Epithelial cell of esophagus (primary cell): Measurements from ENCODE around the gene KIF5A.
"Not testable (repeated sequence)": the region's sequence is repeated elsewhere in the genome, so short reads cannot be mapped to it uniquely, and the experiment has no call there.

Experiments used
- DNase-seq: peaks from one replicate; pipeline ENCODE4 v3.0.0; 2010; ENCODE audit warnings: low read depth
- H3K4me3 ChIP-seq: 2 replicates; pipeline ENCODE4 v1.5.1; 2011; ENCODE audit warnings: mild to moderate bottlenecking, low read length, control low read depth
- TF ChIP-seq, protein P1 (sequence below): IDR thresholded peaks from 2 replicates; pipeline ENCODE4 v1.5.1; 2011; ENCODE audit warnings: low read depth, mild to moderate bottlenecking, low read length, control low read depth, inconsistent platforms; ENCODE audit not compliant: insufficient read depth; ENCODE audit errors: missing control alignments

Gene KIF5A

DNA sequence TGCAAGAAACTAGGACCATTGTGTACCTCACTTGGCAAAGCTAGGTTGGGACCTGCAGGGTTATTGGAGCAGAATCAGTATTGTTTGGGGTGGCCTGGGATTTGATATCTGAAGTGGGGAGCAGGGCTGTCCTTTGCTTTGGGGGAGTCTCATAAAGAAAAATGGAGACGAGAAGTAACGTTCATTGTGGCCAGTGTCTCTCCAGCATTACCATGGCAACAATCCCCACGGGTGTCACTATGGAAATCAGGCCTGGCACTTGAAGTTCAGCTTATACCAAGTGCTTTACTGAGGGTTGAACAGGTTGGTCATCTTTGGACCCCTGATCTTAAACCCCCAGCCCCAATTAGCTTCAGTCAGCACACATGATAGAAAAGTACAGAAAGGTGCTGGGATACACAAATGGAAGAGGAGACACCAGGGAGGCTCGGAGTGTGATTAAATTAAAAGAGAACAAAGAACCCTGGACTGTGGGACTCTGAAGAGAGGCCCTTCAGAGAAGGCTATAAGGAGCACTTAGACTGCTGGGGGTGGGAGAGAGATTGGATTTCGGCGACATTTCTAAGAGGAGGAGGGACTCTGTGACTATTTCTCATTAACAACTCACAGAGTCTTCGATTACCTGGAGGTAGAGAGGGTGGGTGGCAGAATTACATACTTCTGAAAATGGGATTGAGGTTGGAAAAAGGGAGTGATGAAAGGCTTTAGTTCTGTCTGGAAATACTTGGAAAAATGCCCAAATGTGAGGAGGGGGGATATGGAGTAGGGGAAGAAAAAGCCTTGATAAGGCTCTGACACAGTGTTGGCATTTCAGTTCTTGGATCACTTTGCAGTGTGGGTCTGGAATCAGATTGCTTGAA, 3.7 kb downstream of the KIF5A start:
- TF ChIP-seq, protein P1, sequence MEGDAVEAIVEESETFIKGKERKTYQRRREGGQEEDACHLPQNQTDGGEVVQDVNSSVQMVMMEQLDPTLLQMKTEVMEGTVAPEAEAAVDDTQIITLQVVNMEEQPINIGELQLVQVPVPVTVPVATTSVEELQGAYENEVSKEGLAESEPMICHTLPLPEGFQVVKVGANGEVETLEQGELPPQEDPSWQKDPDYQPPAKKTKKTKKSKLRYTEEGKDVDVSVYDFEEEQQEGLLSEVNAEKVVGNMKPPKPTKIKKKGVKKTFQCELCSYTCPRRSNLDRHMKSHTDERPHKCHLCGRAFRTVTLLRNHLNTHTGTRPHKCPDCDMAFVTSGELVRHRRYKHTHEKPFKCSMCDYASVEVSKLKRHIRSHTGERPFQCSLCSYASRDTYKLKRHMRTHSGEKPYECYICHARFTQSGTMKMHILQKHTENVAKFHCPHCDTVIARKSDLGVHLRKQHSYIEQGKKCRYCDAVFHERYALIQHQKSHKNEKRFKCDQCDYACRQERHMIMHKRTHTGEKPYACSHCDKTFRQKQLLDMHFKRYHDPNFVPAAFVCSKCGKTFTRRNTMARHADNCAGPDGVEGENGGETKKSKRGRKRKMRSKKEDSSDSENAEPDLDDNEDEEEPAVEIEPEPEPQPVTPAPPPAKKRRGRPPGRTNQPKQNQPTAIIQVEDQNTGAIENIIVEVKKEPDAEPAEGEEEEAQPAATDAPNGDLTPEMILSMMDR, result no peak
- H3K4me3 ChIP-seq, result no peak overlapping the region
- DNase-seq, result no peak

DNA sequence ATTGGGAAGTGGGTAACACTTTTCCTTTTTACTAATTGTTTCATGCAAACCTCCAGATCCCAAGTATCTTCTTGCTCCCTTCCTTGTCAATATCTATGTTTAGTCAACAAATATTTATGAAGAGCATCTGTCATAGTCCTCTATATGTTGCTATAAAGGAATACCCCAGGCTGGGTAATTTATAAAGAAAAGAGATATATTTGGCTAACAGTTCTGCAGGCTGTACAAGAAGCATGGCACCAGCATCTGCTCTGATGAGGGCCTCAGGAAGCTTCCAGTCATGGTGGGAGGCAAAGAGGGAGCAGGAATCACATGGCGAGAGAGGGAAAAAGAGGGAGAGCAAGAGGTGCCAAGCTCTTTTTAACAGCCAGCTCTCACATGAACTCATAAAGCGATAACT, 4.6 kb downstream of the KIF5A start:
- no peak overlapping the region for H3K4me3 ChIP-seq
- TF ChIP-seq, protein P1, result no peak
- DNase-seq, result no peak

DNA sequence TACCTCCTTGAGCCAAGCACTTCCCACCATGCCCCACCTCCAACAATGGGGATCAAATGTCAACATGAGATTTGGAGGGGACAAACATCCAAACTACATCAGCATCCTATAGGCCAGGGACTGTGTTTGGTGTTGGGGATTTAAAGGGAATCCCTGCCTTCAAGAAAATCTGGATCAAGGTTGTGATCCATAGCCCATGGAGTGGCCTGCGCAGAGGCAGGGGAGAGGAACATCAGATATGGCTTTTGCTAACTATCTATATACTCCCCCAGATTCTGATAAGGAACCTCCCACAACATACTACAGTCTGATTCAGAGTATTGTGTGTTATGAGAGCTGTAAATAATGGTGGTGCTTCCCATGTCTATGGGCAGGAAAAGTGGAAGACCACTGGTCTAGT, 5.1 kb downstream of the KIF5A start:
- H3K4me3 ChIP-seq, result no peak overlapping the region
- TF ChIP-seq, protein P1, result no peak
- DNase-seq, result no peak

DNA sequence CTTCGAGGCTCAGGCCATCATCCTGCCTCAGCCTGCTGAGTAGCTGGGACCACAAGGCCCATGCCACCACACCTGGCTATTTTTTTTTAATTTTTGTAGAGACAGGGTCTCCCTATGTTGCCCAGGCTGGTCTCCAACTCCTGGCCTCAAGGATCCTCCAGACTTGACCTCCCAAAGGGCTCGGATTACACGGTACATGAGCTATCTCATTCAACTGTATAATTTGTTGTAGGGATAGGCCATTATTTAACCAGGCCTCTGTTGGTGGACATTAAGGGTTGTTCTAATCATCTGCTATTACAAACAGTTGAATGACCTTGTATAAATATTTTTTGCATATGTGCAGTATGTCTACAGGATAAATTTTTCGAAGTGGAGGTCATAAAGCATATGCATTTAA, 9.0 kb downstream of the KIF5A start:
- H3K4me3 ChIP-seq, result no peak overlapping the region
- DNase-seq, result no peak
- TF ChIP-seq, protein P1, result no peak

DNA sequence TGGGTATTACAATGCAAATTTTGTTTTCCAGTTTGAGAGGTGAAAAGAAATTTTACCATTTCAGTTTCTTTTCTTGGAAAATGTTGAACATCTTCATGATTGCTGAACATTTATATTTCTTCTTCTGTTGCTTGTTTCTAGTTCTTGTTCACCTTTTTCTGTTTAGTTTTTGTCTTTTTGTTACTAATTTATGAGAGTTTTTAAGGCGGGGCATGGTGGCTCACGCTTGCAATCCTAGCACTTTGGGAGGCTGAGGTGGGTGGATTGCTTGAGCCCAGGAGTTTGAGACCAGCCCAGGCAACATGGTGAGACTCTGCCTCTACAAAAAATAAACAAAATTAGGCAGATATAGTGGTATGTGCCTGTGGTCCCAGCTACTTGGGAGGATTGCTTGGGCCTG, 10.7 kb downstream of the KIF5A start:
- no peak overlapping the region for H3K4me3 ChIP-seq
- TF ChIP-seq, protein P1, result no peak
- no peak for DNase-seq

DNA sequence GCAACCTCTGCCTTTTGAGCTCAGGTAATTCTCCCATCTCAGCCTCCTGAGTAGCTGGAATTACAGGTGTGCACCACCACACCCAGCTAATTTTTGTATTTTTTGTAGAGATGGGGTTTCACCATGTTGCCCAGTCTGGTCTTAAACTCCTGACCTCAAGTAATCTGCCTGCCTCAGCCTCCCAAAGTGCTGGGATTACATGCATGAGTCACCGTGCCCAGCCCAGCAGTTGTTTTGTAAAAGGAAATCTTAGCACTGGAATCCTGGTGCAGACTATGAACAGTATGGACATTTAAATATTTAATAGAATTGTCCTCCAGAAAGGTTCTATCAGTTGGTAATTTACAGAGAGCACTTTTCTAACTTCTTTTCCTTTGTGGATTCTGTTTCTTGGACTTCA, 11.3 kb downstream of the KIF5A start:
- H3K4me3 ChIP-seq, result not testable (repeated sequence)
- DNase-seq, result peak; percentile 40

DNA sequence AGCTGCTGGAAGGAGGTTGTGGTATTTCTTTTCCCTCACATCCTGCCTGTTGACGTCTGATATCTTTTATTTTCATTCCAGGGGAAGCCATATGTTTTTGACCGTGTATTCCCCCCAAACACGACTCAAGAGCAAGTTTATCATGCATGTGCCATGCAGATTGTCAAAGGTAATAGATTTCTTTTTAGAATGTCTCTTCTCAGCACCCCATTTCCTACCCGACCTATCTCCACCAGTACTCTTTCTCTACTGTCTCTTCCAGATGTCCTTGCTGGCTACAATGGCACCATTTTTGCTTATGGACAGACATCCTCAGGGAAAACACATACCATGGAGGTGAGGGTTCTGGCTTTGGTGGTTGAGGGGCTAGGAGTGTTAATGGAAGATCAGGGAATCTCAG, 13.5 kb downstream of the KIF5A start:
- TF ChIP-seq, protein P1, result no peak
- DNase-seq, result no peak
- H3K4me3 ChIP-seq, result no peak overlapping the region
